GM23338 (cell line): ENCODE measurements around the gene ZNF837. TPM values are rescaled to one million over a fixed set of nuclear protein-coding genes. Genes with fewer than 3 reads are reported as not detected.

ENCODE experiments used
- ATAC-seq: fragments of 200-7000 bp; cut with Tn5 transposase; 3 replicates; pipeline ENCODE4 v1.9.1; 2020
- DNase-seq: peaks from one replicate; pipeline ENCODE4 v3.0.0-alpha.2; 2015; ENCODE audit warnings: low spot score
- H2AFZ ChIP-seq: fragments of 200-600 bp; sonication (generic); 2 replicates; pipeline ENCODE4 v1.8.0; 2016; ENCODE audit warnings: antibody characterized with exemption, mild to moderate bottlenecking, moderate library complexity
- H3F3A ChIP-seq: fragments of 200-600 bp; sonication (generic); replicated peaks from 2 replicates; pipeline ENCODE4 v1.8.0; 2017; ENCODE audit warnings: antibody characterized with exemption, mixed run types, low read depth
- H3K27ac ChIP-seq: fragments of 200-600 bp; sonication (generic); 2 replicates; pipeline ENCODE4 v1.6.1; 2016; ENCODE audit warnings: low read depth
- H3K27me3 ChIP-seq: fragments of 200-600 bp; sonication (generic); 2 replicates; pipeline ENCODE4 v1.8.0; 2016; ENCODE audit warnings: mild to moderate bottlenecking, mixed run types, moderate library complexity; ENCODE audit not compliant: insufficient read depth
- H3K36me3 ChIP-seq: fragments of 200-600 bp; sonication (generic); 2 replicates; pipeline ENCODE4 v1.8.0; 2016; ENCODE audit warnings: mild to moderate bottlenecking; ENCODE audit not compliant: insufficient read depth
- H3K4me1 ChIP-seq: fragments of 200-600 bp; sonication (generic); 2 replicates; pipeline ENCODE4 v1.8.0; 2016; ENCODE audit warnings: mild to moderate bottlenecking, moderate library complexity; ENCODE audit not compliant: insufficient read depth
- H3K4me2 ChIP-seq: fragments of 200-600 bp; sonication (generic); 2 replicates; pipeline ENCODE4 v1.7.1; 2017; ENCODE audit warnings: mixed run types
- H3K4me3 ChIP-seq: fragments of 200-600 bp; sonication (generic); 2 replicates; pipeline ENCODE4 v1.6.1; 2016; ENCODE audit warnings: mixed run types
- H3K79me2 ChIP-seq: fragments of 200-600 bp; sonication (generic); replicated peaks from 2 replicates; pipeline ENCODE4 v1.8.0; 2017; ENCODE audit warnings: mild to moderate bottlenecking; ENCODE audit not compliant: insufficient read depth
- H3K9me2 ChIP-seq: fragments of 200-600 bp; sonication (generic); 2 replicates; pipeline ENCODE4 v1.8.0; 2017; ENCODE audit not compliant: insufficient read depth
- H4K20me1 ChIP-seq: fragments of 200-600 bp; sonication (generic); replicated peaks from 2 replicates; pipeline ENCODE4 v1.8.0; 2017; ENCODE audit warnings: mild to moderate bottlenecking; ENCODE audit not compliant: insufficient read depth
- H3K27ac Mint-ChIP-seq: 2 replicates; pipeline ENCODE4 v1.8.0; 2020; ENCODE audit warnings: inconsistent platforms, mild to moderate bottlenecking, moderate library complexity, mixed read lengths
- H3K27me3 Mint-ChIP-seq: 3 replicates; pipeline ENCODE4 v1.8.0; 2022; ENCODE audit warnings: low read depth, mild to moderate bottlenecking, moderate library complexity, mixed read lengths, inconsistent platforms; ENCODE audit not compliant: insufficient read depth, poor library complexity
- H3K36me3 Mint-ChIP-seq: 3 replicates; pipeline ENCODE4 v1.8.0; 2021; ENCODE audit warnings: low read depth, mild to moderate bottlenecking, inconsistent platforms, moderate library complexity, mixed read lengths
- H3K4me1 Mint-ChIP-seq: 3 replicates; pipeline ENCODE4 v1.8.0; 2020; ENCODE audit warnings: mild to moderate bottlenecking, inconsistent platforms, mixed read lengths
- H3K4me3 Mint-ChIP-seq: 3 replicates; pipeline ENCODE4 v1.8.0; 2021; ENCODE audit warnings: moderate library complexity, mild to moderate bottlenecking, inconsistent platforms, mixed read lengths
- H3K9me3 Mint-ChIP-seq: 3 replicates; pipeline ENCODE4 v1.8.0; 2020; ENCODE audit warnings: moderate library complexity, mild to moderate bottlenecking, inconsistent platforms, mixed read lengths
- CREB1 ChIP-seq: fragments of 250-450 bp; sonication (Bioruptor Pico); IDR thresholded peaks from 2 replicates; pipeline ENCODE4 v1.5.0; 2020; ENCODE audit warnings: low read depth, mild to moderate bottlenecking, moderate library complexity
- CTCF ChIP-seq, 2 experiments: fragments of 200-600 bp in 1 of 2; sonication (generic) in 1 of 2; conservative IDR thresholded peaks; 2 replicates each; pipeline versions ENCODE4 v1.5.1 to v1.6.1; 2016 to 2017; ENCODE audit warnings: antibody characterized with exemption in 2 of 2, low read depth in 2 of 2, mild to moderate bottlenecking in 2 of 2, moderate library complexity in 1 of 2
- ETS1 ChIP-seq: IDR thresholded peaks from 2 replicates; pipeline ENCODE4 v1.6.1; 2016; ENCODE audit warnings: antibody characterized with exemption
- EZH2 ChIP-seq: fragments of 200-600 bp; sonication (generic); IDR thresholded peaks from one replicate; pipeline ENCODE4 v1.8.0; 2017; ENCODE audit warnings: antibody characterized with exemption, mild to moderate bottlenecking, low read depth; ENCODE audit not compliant: unreplicated experiment
- EZH2phosphoT487 ChIP-seq: fragments of 200-600 bp; sonication (generic); IDR thresholded peaks from one replicate; pipeline ENCODE4 v1.8.1; 2018; ENCODE audit warnings: antibody characterized with exemption; ENCODE audit not compliant: unreplicated experiment
- JUNB ChIP-seq: IDR thresholded peaks from one replicate; pipeline ENCODE4 v1.6.1; 2016; ENCODE audit warnings: antibody characterized with exemption; ENCODE audit not compliant: unreplicated experiment
- NANOG ChIP-seq: IDR thresholded peaks from 2 replicates; pipeline ENCODE4 v1.6.1; 2016; ENCODE audit warnings: antibody characterized with exemption, borderline replicate concordance
- POLR2AphosphoS5 ChIP-seq: IDR thresholded peaks from 2 replicates; pipeline ENCODE4 v1.6.1; 2016; ENCODE audit warnings: antibody characterized with exemption, low read depth
- STAT1 ChIP-seq: IDR thresholded peaks from one replicate; pipeline ENCODE4 v1.6.1; 2016; ENCODE audit warnings: antibody characterized with exemption; ENCODE audit not compliant: unreplicated experiment
- ZNF331 ChIP-seq: fragments of 250-450 bp; sonication (Bioruptor Pico); IDR thresholded peaks from 2 replicates; pipeline ENCODE4 v1.5.0; 2020; ENCODE audit warnings: low read depth, mild to moderate bottlenecking, moderate library complexity
- polyA plus RNA-seq: library from polyadenylated mRNA; unstranded; fragments of >200 nt; fragmentation: Nextera tagmentation; extraction: Ambion mirVana; gene quantifications from 2 replicates; pipeline ENCODE4 v1.2.1, GENCODE V29; 2016
- total RNA-seq: library from RNA; depleted of rRNA; stranded (reverse); fragments of >200 nt; shearing (Covaris generic); gene quantifications from 2 replicates; pipeline ENCODE4 v1.2.3, GENCODE V29; 2014
- TF ChIP-seq, protein P1 (sequence below): fragments of 250-450 bp; sonication (Bioruptor Pico); IDR thresholded peaks from 2 replicates; pipeline ENCODE4 v1.5.0; 2020; ENCODE audit warnings: mild to moderate bottlenecking, moderate library complexity

The ZNF837 gene
- total and polyA plus RNA-seq, 2 experiments from 2014 or later = 3.1 to 11.0 TPM

- ATAC-seq = no peak
- peaks cover 36% of the 10 kb centered on the region for H4K20me1 ChIP-seq
- H3K27ac Mint-ChIP-seq = peak overlapping the region; percentile 91
These were observed 7.3 kb upstream of the ZNF837 start for GRCh38 chr19:58388175-58388526.

More at GRCh38 chr19:58388175-58388526, 7.3 kb upstream of the ZNF837 start:
- peak overlapping the region; percentile 99 for H3K4me3 Mint-ChIP-seq
- H3K4me2 ChIP-seq = peak overlapping the region; percentile 99
- H3F3A ChIP-seq = peaks cover 50% of the 10 kb centered on the region
- no peak for DNase-seq
- TF ChIP-seq STAT1 = no peak
- TF ChIP-seq CREB1 = no peak
- TF ChIP-seq ETS1 = no peak
- no peak for TF ChIP-seq ZNF331 (CRISPR knock-in tag)
- no peak for TF ChIP-seq NANOG
- TF ChIP-seq POLR2AphosphoS5 = no peak
- TF ChIP-seq, protein P1, sequence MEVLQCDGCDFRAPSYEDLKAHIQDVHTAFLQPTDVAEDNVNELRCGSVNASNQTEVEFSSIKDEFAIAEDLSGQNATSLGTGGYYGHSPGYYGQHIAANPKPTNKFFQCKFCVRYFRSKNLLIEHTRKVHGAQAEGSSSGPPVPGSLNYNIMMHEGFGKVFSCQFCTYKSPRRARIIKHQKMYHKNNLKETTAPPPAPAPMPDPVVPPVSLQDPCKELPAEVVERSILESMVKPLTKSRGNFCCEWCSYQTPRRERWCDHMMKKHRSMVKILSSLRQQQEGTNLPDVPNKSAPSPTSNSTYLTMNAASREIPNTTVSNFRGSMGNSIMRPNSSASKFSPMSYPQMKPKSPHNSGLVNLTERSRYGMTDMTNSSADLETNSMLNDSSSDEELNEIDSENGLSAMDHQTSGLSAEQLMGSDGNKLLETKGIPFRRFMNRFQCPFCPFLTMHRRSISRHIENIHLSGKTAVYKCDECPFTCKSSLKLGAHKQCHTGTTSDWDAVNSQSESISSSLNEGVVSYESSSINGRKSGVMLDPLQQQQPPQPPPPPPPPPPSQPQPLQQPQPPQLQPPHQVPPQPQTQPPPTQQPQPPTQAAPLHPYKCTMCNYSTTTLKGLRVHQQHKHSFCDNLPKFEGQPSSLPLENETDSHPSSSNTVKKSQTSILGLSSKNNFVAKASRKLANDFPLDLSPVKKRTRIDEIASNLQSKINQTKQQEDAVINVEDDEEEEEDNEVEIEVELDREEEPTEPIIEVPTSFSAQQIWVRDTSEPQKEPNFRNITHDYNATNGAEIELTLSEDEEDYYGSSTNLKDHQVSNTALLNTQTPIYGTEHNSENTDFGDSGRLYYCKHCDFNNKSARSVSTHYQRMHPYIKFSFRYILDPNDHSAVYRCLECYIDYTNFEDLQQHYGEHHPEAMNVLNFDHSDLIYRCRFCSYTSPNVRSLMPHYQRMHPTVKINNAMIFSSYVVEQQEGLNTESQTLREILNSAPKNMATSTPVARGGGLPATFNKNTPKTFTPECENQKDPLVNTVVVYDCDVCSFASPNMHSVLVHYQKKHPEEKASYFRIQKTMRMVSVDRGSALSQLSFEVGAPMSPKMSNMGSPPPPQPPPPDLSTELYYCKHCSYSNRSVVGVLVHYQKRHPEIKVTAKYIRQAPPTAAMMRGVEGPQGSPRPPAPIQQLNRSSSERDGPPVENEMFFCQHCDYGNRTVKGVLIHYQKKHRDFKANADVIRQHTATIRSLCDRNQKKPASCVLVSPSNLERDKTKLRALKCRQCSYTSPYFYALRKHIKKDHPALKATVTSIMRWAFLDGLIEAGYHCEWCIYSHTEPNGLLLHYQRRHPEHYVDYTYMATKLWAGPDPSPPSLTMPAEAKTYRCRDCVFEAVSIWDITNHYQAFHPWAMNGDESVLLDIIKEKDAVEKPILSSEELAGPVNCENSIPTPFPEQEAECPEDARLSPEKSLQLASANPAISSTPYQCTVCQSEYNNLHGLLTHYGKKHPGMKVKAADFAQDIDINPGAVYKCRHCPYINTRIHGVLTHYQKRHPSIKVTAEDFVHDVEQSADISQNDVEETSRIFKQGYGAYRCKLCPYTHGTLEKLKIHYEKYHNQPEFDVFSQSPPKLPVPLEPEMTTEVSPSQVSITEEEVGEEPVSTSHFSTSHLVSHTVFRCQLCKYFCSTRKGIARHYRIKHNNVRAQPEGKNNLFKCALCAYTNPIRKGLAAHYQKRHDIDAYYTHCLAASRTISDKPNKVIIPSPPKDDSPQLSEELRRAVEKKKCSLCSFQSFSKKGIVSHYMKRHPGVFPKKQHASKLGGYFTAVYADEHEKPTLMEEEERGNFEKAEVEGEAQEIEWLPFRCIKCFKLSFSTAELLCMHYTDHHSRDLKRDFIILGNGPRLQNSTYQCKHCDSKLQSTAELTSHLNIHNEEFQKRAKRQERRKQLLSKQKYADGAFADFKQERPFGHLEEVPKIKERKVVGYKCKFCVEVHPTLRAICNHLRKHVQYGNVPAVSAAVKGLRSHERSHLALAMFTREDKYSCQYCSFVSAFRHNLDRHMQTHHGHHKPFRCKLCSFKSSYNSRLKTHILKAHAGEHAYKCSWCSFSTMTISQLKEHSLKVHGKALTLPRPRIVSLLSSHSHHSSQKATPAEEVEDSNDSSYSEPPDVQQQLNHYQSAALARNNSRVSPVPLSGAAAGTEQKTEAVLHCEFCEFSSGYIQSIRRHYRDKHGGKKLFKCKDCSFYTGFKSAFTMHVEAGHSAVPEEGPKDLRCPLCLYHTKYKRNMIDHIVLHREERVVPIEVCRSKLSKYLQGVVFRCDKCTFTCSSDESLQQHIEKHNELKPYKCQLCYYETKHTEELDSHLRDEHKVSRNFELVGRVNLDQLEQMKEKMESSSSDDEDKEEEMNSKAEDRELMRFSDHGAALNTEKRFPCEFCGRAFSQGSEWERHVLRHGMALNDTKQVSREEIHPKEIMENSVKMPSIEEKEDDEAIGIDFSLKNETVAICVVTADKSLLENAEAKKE = no peak
- no peak for TF ChIP-seq JUNB
- TF ChIP-seq EZH2phosphoT487 = no peak
- no peak for TF ChIP-seq CTCF (conservative IDR thresholded peaks at IDR 0.05; ENCODE audit: low read depth in 2 of 2)
- TF ChIP-seq EZH2 = no peak
- H3K4me1 Mint-ChIP-seq = peaks cover 25% of the 10 kb centered on the region
- H3K79me2 ChIP-seq = peaks cover 49% of the 10 kb centered on the region
- no peak overlapping the region for H2AFZ ChIP-seq
- H3K27me3 ChIP-seq = no peaks in the 10 kb centered on the region
- H3K27me3 Mint-ChIP-seq = peaks cover 19% of the 10 kb centered on the region
- H3K36me3 ChIP-seq = peaks cover 39% of the 10 kb centered on the region
- peaks cover 3% of the 10 kb centered on the region; the same call in 2 of the 3 replicates for H3K9me3 Mint-ChIP-seq
- no peaks in the 10 kb centered on the region for H3K9me2 ChIP-seq
- peaks cover 60% of the 10 kb centered on the region for H3K36me3 Mint-ChIP-seq
- no peak overlapping the region for H3K27ac ChIP-seq
- H3K4me3 ChIP-seq = peak overlapping the region; percentile 87
- H3K4me1 ChIP-seq = peaks cover 13% of the 10 kb centered on the region
